ENCODE measurements around the gene ABCA8.
"Not testable (repeated sequence)": the region's sequence is repeated elsewhere in the genome, so short reads cannot be mapped to it uniquely, and the experiment has no call there.

DNA sequence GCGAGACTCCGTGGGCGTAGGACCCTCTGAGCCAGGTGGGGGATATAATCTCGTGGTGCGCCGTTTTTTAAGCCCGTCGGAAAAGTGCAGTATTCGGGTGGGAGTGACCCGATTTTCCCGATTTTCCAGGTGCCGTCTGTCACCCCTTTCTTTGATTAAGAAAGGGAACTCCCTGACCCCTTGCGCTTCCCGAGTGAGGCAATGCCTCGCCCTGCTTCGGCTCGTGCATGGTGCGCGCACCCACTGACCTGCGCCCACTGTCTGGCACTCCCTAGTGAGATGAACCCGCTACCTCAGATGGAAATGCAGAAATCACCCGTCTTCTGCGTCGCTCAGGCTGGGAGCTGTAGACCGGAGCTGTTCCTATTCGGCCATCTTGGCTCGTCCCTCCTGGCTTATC is 49.6 kb upstream of the ABCA8 start:
- TF ChIP-seq CTCF, POLR2A (IDR thresholded peaks at IDR 0.05): not testable (repeated sequence)

All from heart left ventricle (tissue), 13 donors.